MV-4-11 (cell line): ENCODE results near the gene SPEM3.
"Not testable (repeated sequence)": the region's sequence is repeated elsewhere in the genome, so short reads cannot be mapped to it uniquely, and the experiment has no call there.

ENCODE experiments used
- DNase-seq: peaks from one replicate; lab custom pipeline; 2025; lab: John Stamatoyannopoulos, UW

The SPEM3 gene

GRCh38 chr17:7442142-7442541, 13.5 kb downstream of the SPEM3 start:
- no peak for DNase-seq

DNA sequence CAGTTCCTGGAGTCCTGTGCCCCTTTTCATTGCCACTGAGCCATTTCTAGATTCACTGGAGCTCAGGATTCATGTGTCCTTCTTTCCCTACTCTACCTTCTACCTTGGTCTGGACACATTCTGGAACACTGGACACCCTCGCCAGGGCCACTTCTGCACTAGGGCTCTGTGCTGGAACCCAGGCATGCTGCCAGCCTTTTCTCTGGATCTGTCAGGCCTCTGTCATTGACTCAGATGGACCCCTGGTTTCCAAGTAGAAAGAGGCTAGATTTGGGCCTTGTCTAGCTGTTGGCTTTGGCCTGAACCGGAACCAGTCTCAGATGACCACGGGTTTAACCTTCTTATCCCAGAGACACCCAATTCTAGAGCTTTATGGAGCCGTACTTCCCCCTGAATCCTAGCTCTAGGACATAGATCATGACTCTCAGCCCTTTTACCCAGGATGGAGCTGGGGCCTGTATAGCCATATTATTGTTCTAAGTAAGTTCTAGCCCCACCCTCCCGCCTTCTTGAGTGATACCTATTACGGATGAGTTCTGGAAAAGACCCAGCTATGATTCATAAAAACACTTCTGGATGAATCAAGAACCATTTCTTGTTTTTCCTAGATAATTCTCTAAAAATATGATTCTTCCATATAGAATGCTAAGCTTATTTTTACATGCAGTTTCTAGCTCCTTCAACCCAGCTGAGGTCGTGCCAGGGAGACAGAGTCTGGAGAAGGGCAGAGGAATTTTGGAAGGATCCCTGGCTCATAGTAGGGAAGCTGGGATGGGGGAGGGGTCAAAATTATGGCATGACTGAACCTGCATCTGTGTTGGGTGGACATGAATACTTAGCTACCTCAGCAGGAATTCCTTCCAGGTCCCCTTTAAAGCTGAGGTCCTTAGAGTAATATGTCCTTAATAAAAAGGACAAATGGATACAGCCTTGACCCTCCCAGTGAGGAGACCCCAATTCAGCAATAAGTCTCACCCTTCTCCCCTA, 15.1 kb downstream of the SPEM3 start:
- DNase-seq: no peak

DNA sequence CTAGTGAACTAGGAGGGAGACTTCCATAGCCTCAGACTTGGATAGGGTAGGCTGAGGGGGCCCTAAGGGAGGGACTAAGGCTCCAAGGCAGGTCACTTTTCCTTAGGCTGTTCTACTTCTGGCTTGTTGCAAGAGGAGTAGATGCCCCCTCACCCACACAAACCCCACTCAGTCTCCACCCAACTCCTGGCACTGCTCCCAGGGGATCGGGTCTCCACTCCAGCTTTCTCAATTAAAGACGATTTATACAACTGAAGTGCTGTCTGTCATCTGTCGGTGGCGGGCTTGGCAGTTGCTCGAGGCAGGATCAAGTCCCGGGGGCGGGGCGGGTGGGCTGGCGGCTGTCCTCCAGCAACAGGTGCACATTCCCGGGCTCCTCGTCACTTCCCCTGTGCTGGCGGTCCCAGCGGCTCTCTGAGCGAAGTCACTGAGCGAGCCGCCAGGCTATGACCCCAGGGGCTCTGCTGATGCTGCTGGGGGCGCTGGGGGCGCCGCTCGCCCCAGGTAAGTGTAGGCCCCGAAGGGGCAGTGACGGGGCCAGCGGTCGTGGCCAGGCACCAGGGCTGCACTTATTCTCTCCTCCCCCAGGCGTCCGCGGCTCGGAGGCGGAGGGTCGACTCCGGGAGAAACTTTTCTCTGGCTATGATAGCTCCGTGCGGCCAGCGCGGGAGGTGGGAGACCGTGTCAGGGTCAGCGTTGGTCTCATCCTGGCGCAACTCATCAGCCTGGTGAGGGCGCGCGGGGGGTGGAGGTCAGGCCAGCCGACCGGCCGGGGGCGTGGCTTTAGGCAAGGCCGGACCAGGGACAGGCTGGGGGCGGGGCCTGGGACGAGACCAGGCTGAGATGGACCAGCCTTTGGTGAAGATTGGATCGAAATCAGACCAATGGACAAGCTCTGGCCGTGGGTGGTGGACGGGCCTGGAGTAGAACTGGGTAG, 16.3 kb downstream of the SPEM3 start, which contains the start of gene CHRNB1:
TSS of gene CHRNB1 (plus strand) at position 380 of the 937 bp plus-strand sequence. CDS start at position 447, 67 bp downstream.
- DNase-seq: no peak

GRCh38 chr17:7445619-7445968, 16.9 kb downstream of the SPEM3 start:
- no peak for DNase-seq

DNA sequence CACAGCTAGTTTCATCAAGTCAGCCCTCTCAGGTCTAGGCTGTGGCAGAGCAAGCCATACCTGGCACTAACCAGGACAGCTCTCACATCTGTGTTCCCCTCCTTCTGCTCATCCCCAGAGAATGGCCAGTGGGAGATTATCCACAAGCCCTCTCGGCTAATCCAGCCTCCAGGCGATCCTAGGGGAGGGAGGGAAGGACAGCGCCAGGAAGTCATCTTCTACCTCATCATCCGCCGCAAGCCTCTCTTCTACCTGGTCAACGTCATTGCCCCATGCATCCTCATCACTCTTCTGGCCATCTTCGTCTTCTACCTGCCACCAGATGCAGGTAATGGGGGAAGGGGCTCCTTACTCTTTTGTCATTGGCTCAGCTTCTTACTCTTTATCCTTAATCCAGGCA, 19.8 kb downstream of the SPEM3 start:
- DNase-seq: no peak

DNA sequence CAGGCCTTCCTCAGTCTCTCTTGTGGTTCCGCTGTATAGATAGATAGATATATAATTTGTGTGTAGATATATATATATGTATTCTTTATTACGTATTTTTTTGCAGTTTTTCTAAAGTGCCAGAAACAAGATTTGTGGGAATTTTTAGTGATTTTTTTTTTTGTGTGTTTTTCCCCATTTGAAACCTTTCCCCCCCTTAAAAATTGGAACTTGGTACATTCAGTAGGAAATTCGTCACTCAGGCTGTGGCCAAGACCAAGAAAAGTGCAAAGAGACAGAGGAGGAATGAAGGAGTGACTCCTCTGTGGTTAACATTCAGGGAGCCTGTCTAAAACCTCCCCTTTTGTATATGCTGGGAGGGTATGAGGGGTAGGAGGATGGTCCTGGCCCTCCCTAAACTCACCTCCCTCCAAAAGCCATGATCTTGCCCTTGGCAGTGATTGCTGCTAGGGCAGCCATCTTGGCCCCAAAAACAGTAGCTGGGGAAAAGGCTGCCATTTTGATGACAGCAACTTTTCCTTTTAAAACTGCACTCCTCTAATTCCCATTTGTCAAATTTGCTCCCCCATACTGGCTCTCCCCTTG, 31.4 kb downstream of the SPEM3 start:
- peak; percentile 20 for DNase-seq

GRCh38 chr17:7460850-7461660, 32.4 kb downstream of the SPEM3 start:
- DNase-seq: no peak

GRCh38 chr17:7462474-7463371, 34.1 kb downstream of the SPEM3 start:
- no peak for DNase-seq

DNA sequence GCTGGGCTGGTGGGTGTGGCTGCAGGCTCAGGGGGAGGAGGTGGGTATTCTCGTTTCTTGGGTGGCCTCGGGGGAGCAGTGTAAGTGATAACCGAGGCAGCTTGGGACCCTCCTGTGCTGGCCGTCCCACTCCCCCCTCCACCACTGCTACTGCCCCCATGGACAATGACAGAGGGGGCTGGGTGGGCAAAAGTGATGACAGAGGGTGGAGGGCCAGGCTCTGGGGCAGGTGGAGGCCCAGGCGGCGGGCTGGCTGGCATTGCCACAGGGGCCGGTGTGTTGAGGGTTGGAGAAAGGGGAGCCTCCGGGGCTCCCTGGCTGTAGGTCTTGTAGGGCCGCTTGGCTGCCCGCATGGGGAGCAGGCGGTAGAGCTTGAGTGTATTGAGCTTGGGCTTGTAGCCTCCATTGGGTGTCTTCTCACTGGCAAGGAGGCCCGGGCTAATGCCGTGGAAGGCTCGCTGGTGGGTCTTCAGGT, 34.8 kb downstream of the SPEM3 start:
- DNase-seq: no peak

GRCh38 chr17:7464081-7464480, 35.4 kb downstream of the SPEM3 start:
- no peak for DNase-seq

DNA sequence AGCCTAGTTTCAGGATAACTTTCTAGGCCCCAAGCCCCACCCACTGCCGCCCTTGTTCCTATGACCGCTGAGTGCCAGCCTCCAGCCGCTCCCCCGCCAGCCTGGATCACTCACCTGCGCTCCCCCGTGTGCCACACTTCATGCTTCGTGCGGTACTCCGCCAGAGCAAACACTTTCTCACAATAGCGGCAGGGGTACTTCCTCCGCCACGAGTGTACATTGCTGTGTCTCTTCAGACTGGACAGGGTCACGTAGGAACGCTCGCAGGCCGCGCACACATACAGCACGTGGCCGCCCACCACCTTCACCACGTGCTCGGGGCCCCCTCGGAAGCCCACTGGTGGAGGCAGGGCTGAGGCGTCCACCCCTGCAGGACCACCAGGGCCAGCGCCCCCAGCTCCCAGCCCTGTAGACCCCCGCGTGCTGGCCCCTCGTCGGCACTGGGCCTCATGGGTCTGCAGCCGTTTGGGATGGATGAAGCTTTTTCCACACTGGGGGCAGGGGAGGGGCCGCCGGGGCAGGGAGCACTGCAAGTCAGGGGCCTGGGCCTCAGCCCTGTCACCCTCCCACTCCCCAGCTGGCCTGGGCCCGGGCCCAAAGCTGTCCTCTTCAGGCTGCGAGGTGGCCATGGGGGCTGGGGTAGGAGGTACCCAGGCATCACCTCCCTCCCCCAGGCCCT, 37.1 kb downstream of the SPEM3 start:
- no peak for DNase-seq

DNA sequence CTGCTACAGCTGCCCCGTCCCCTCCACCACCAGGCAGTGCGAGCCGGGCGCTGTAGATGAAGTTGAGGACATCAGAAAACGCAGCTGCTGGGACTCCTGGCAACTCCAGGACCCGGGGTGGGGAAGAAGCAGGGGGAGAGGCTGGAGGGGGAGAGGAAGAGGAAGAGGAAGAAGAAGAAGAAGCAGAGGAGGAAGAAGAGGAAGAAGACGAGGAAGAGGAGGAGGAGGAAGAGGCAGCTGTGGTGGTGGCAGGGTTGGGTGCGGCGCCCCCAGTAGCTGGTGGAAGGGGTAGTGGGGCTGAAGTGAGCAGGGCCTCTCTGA, 37.6 kb downstream of the SPEM3 start:
- peak; percentile 45 for DNase-seq

- peak; percentile 77 for DNase-seq
These were observed 38.1 kb downstream of the SPEM3 start for GRCh38 chr17:7466639-7467341.

DNA sequence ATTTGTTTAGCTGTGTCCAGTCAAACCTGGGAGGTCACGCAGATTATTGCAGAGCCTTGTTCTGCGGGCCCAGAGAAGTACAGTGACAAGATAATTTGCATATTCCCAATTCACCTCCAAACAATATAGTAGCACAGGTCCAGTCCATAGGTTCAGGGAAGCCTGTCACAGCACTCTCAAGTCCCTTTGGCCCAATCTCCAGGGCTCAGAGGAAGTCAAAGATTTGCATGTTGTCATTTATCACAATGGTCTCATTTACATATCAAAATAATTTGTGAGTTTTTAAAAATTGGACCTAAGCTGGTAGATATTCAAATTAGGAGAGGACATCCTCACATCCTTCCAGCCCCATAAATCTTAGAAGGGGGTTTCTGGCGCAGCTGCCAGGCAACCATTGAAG, 38.8 kb downstream of the SPEM3 start:
- DNase-seq: no peak

GRCh38 chr17:7468290-7468689, 39.6 kb downstream of the SPEM3 start:
- no peak for DNase-seq

DNA sequence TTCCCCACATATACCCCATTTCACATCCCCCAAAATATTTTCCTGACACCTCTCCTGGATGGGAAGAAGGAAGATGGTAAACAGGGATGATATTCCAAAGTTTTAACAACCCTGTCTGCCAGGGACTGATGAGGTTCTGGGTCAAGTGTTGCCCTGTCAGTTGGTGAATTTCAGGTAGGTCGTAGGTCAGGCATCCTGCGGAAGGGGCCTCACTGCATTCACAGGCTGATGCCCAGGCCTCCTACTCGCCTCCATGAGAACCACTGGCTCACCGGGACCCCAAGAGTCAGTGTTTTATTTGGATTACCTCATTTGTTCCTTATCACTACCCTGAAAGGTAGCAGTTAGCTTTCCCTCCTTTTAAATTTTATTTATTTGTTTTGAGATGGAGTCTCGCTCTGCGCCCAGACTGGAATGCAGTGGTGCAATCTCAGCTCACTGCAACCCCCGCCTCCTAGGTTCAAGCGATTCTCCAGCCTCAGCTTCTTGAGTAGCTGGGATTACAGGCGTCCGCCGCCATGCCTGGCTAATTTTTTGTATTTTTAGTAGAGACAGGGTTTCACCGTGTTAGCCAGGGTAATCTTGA, 40.2 kb downstream of the SPEM3 start:
- DNase-seq: no peak

DNA sequence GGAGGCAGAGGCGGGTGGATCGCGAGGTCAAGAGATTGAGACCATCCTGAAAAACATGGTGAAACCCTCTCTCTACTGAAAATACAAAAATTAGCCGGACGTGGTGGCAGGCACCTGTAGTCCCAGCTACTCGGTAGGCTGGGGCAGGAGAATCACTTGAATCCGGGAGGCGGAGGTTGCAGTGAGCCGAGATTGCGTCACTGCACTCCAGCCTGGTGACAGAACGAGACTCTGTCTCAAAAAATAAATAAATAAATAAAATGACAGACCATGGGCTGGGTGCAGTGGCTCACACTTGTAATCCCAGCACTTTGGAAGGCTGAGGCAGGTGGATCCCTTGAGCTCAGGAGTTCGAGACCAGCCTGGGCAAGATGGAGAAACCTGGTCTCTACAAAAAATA, 41.2 kb downstream of the SPEM3 start:
- DNase-seq: not testable (repeated sequence)

- DNase-seq: not testable (repeated sequence)
These were observed 41.9 kb downstream of the SPEM3 start for GRCh38 chr17:7470457-7470973.
